Ammon's horn (tissue), 1 donor: ENCODE results near the gene AMPH.

Experiments used
- DNase-seq: peaks from one replicate; pipeline ENCODE4 v3.0.0-alpha.2; 2016; ENCODE audit warnings: low spot score

Gene AMPH

DNA sequence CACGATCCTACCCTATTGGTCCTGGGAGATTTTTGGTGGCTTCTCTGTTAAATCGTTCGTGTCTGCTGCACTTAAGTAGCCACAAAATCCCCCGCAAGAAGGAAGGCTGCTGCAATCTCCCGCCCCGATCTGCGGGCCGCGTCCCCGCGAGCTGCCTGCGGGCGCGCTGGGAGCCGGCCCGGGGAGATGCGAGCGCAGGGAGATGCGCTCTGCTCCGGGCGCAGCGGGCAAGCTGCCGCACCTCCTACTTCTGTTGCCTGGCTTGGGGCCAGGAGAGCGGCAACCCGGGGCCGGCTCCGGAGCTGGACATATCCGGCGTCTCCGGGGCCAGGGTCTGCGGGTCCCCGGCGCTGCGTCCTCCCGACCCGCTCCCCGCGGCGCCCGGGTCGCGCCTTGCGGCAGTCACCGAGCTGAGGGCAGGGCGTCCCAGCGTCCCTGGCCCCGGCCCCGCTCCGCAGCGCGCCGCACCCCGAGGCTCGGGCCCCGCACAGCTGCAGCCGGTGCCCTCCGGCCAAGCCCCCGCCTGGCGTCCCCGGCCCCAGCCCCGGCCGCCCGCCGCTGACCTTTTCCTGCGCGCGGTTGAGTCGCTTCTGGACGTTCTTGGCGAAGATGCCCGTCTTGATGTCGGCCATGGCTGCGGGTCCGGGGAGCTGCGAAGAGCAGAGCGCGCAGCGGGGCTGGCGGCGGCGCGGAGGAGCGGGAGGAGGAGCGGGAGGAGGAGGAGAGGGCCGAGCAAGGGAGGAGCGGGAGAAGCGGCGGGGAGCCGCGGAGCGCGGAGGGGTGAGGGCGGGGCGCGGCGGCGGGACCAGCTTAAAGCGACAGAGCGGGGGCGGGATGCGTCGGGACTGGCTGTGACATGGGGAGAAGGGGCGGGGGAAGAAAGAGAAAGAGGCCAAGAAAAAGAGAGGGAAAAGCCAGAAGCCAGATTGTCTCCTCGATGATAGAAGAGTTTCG lies at the start of gene AMPH:
AMPH (minus strand) TSS at position 654 of the 954 bp plus-strand sequence; CDS start at position 632, 22 bp downstream.
- DNase-seq = peak; percentile 75

DNA sequence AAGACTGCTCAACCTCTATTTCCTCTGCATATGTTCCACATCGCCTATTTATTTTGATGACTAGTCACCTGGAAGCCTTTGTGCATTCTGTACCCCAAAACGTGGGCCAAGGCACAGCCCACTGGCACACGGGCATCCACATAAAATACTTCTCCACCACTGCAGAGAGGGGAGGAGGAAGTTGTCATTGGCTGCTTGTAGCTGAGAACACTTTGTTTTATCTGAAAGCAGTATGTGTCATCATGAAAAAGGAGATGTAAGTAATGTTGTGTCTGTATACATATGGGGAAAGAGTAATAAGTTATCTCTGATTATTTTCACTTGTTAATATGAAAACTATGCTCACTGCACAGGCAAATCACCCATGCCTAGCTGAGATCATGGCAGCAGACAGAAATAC lies 48.2 kb upstream of the AMPH start:
- no peak for DNase-seq

DNA sequence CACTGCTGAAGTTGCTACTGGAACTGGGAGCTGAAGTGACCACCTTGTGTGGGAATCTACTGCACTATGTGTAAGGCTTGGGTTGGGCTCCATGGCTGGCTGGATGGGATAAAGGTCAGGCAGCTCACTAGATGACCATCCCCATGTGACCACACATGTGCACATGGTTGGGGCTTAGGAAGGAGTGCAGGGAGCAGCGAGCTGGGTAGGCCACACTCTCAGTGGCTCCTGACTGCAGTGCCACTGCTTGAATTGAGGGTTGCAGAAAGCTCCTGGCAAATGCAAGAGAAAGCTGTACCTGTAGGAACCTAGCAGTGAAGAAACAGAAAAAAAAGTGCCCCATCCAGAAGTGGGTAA lies 47.5 kb upstream of the AMPH start:
- DNase-seq = no peak

DNA sequence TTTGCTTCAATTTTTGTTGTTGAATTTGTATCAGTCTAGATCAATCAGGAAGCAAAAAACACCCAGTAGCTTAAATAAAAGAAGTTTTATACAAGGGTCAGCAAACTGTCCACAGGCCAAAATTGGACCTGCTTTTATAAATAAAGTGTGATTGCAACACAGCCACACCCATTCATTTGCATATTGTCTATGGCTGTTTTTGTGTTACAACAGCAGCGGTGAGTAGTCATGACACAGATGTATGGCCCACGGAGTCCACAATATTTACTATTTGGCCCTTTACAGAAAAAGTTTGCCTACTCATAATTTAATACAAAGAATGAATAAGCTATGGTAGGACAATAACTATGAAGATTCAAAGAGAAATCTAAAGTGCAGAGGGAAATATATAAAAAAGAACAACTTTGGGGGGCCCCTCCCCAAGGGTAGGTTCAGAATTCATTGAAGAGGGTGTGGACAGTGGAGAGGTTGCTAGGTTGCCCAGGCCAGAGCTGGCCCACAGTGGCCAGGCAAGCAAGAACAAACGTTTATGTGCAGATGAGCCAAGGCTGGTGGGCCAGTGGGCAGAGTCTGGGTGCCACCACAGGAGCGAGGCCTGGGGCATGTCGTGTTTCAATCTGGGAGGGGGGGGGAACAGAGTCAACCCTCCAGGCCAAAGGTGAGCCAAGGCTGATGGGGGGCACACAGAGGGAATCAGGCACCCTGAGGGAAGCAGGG lies 47.0 kb upstream of the AMPH start:
- DNase-seq = no peak

DNA sequence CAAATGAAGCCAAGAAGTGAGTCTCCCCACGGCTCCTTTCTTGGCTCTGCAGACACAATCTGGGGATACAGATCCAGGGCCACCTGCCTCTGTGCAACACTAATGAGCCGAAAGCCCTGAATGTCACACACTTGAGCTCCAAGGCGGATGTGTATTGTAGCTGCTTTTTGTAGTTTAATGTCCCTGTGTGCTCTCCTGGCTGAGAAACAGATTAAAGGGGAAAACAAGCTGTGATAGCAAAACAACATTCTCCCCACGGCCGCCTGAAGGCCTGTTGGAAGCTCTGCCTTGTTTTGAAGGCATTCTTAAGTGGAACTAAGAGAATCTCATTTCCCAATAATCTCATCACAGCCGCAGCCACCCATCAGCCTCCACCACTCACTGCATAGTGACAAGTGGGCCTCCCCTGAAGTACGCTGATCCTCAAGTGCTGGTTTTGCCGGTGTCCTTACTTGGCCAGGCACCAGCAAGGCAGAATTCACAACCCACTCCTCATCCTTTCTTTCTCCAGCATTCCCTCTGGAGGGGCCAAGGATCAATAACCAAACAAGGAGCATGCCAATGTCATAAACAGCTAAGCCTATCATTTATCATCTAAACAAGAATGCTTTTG lies 44.4 kb upstream of the AMPH start:
- DNase-seq = no peak

DNA sequence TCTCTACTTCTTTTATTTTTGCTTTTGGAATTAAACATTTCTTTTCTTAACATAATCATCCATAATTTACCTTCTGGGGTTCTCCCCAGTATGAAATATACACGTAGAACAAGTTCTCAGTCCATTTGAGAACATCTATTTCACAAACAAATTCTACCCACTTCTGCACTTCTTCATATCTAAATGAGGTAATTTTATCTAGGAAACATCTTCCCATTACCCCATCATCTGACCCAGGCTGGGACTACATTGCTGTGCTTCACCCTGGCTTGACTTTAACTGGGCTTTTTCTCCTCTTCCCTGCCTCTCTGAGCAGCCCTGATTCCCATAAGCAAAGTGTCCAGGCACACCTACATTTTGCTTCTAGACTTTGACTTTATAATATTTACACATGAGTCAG lies 43.3 kb upstream of the AMPH start:
- no peak for DNase-seq

DNA sequence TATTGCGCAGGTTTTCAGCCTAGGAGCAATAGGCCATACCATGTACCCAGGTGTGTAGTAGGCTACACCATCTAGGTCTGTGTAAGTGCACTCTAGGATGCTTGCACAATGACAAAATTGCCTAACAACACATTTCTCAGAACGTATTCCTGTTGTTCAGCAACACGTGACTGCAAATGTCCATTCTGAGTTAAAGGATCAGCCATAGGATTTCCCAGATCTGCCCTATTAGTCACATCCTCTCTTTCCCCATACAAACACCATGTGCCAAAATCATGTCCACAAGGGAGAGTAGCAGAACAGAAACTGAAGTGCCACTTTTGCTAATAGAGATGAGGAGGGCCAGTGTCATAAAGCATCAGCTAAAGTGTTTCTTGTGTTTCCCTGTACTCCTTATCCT lies 42.6 kb upstream of the AMPH start:
- DNase-seq = no peak

DNA sequence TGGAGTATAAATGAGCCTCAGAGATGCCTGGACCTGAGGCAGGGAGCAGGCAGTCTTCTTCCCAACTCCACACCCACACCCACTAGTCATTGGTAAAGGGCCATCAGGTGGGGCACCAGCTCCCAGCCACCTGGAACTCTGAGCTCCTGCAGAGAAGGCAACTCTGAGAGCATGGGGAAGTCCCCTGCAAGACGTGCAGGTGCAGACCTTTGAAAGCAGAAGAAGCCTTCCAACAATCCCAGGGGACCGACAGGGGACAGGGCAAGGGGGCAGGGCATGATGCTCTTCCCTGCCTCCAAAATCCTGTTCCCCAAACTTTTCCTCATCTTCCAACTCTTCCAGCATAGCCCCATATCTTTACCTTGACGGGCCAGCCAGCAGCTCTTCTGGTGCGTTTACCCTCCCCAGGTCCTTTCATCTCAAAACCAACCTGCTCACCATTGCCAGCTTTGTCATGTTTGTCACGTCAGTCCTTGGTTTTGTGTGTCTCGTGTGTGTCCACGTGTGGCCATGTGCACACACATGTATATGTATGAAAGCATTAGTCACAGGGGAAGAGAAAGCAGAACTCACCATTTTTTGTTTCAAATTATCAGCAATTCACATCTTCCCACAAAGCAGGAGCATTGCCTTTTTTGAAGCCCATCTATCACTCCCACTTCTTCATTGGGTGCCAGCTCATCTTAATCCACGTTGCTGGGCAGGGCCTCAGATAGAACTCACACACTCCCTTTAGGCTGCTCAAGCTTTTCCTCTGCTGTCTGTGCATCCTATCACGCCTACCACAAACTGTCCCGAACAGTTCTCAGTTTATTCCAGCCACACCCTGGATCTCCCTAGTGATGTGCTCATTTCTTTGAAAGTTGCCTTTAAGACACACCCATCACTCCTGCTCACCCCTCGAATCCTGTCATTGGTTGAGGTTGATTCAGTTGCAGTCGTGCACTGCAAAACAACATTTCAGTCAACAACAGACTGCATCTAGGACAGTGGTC lies 41.0 kb upstream of the AMPH start:
- DNase-seq = no peak

DNA sequence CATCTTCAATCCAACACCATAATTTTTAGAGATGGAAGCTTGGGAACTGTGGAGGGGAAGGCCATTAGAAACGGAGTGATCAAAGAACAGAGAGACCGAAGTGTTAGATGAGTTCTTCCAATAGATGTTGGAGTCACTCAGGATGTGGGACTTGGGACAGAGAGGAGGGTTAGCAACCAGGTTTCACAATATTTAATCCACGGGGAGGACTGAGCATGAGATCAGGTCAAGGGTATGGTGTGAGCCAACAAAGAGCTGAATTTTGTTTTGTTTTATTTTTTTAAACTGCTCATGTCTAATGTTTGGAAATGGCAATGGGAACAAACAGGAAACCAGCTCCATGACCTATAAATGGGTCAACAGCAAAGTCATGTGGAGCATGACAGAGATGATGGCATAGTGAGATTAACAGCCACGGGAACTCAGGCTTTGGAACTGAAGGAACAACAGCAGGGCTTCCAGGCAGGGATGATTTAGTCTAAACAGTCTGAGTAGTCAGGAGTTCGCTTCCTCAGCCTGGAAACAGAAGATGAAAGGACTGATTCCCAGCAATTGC lies 38.9 kb upstream of the AMPH start:
- no peak for DNase-seq

DNA sequence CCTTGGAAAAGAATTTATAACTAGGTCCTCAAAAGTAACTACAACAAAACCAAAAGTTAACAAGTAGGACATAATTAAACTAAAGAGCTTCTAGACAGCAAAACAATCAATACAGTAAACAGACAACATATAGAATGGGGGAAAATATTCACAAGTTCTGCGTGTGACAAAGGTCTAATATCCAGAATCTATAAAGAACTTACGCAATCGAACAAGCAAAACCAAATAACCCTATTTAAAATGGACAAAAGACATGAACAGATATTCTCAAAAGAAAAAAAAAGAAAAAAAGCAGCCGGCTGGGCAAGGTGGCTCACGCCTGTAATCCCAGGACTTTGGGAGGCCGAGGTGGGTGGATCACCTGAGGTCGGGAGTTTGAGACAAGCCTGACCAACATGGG lies 33.8 kb upstream of the AMPH start:
- no peak for DNase-seq

DNA sequence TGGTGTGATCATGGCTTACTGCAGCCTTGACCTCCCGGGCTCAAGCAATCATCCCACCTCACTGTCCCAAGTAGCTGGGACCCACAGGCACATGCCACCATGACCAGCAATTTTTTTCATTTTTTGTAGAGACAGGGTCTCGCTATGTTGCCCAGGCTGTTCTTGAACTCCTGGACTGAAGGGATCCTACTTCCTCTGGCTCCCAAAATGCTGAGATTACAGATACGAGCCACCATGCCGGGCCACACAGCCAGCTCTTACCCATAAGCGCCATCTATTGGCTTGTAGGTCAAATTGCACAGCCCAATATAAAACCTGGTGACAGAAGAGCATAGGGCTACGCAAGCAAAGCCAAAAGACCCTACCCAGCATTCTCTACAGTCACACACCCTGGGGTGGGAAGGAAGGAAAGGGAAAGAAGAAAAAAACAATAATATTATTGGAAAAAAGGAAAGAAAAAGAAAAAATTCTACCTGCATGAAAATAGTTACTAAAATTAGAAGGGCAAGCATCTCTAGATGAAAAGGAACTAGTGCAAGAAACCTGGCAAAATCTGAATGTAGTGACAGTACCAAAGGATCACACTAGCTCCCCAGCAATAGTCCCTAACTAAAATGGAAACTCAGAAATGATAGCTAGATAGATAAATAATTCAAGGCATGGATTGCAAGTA lies 29.4 kb upstream of the AMPH start:
- DNase-seq = no peak

DNA sequence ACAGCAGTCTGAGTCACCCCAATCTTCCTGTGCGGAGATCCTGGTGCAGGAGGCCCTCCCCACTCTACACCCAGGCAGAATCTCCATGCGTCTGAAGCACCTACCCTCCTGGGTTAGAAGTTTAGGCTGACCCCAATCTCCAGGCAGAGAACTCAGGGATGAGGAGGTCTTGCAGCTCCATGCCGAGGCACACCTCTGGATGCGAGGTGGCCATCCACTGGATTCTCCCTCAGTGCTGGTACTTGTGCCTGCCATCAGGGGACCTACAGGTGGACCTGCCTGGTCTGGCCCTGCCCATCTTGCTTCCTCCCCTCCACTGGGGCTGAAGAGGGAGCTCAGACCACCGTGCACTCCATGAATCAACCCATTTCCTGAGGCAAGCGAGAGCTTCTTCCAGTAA lies 28.8 kb upstream of the AMPH start:
- no peak for DNase-seq

DNA sequence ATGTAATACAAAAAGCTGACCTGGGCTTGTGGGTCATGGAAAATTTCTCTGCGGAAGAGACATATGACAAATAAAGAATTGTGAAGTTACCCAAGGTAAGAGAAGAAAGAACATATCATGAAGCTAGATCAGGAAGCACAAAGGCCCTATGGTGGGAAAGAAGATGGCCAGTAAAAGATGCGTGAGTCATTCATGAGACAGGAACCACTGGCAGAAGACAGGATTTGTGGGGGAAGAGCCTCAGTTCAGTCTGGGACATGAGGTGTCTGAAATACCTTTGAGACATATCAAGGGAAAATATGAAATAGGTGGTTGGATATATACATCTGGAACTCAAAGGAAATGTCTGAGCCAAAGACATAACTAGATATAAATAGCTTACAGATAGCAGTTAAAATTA lies 27.7 kb upstream of the AMPH start:
- DNase-seq = no peak

DNA sequence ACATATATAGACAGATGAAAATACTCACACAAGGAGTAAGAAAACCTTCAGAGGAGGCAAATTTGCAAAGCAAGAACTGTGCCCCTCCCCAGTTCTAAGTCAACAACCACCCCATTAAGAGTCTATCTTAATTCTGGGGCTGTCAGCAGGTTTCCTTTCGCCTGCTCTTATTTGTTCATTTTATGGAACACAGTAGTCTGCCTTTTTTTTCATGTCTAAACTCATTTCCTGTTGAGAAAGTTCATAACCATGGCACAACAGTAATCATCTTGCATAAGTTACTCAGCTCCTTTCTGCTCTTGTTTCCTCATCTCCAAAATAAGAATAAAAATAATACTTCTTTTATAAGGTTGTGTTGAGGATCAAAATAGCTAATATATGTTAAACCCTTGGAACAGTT lies 25.8 kb upstream of the AMPH start:
- DNase-seq = no peak

DNA sequence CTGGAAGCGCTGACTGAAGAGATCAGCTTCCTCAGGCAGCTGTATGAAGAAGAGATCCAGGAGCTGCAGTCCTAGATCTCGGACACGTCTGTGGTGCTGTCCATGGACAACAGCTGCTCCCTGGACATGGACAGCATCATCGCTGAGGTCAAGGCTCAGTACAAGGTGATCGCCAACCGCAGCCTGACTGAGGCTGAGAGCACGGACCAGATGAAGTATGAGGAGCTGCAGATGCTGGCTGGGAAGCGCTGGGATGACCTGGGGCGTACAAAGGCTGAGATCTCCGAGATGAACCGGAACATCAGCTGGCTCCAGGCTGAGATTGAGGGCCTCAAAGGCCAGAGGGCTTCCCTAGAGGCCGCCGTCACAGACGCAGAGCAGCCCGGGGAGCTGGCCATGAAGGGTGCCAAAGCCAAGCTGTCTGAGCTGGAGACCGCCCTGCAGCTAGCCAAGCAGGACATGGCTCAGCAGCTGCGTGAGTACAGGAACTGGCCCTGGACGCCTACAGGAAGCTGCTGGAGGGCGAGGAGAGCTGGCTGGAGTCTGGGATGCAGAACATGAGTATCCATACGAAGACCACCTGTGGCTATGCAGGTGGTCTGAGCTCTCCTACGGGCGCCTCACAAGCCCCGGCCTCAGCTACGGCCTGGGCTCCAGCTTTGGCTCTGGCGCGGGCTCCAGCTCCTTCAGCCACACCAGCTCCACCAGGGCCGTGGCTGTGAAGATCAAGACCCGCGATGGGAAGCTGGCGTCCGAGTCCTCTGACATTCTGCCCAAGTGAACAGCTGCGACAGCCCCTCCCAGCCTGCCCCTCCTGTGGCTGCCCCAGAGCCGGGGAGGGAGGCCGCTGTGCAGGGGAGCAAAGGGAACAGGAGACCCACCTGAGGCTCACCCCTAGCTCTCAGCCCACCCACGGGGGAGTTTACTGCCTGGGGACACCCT lies 24.9 kb upstream of the AMPH start:
- DNase-seq = no peak

DNA sequence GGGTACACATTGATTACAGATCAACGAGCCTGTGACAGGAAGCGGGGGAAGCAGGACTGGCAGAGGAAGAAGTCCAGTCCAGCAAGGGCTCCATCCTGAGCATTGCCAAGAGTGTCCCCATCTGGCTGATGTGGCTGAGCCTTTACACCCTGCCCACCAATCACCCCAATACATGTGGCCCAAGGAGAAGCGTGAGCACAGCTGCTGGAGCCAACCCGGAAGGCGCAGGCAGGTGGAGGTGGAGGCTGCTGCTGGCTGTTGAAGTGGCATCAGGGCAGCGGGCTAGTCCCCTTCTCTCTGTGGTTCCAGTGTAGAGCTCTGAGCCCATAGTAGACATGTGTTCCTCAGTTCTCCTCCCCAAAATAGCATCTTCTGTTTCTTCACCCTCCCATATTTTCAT lies 6.8 kb upstream of the AMPH start:
- DNase-seq = no peak

DNA sequence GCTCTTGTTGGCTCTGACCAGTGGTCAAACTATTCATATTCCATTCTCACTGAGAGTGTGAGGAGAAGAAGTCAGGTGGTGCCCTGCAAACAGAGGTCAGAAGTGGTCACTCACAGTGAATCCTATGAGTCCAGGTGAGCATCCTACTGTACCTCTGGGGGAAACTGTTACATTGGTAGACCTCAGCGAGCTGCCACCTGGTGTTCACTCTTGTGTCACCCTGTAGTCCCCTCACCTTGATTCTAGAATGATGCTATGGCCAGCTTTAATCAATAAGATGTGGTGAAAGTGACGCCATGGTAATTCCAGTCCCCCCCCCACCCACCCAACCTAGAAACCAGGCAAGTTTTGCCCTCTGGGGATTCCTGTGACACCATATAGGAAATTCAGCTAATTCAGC lies 1.2 kb upstream of the AMPH start:
- no peak for DNase-seq

DNA sequence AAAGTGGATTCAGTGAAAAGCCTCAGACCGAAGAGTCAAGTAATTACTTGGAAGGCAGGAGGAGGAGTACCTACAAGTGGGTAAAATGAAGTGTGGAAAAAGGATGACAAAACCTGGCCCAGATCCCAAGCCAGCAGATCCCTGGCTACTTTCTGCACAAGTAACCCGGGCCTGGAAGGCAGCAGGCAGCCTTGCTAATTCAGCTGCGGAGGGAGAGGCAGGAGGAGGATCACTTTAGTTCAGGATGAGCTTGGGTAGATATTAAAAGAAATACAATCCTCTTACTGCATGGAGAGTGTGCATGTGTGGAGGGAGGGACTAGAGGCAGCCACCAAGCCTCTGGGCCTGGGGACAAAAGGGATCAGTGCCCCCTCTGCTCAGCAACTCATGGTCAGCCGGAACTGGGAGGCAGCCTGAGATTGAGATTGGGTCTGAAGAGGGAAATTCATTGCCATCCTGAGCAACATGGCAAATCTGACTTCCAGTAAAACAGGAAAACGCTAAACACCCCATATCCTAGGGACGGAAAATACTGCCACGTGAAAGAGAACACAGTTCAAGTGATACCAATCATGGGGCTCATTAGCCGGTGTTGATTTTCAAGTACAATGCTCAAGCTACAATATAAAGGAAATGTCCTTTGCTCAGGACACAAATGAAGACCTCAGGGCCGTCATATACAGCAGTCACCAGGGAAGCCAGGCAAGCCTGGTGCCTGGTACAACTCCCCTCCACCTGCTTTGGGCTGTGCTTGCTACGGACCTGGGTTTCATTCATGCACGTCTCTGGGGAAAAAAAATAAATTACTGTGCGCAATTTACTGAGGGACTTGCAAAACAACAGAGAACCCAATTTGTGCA lies 1.3 kb downstream of the AMPH start:
- DNase-seq = peak; percentile 12
